Activated CD4-positive, alpha-beta T cell treated with anti-CD3 and anti-CD28 coated beads, Interleukin-2, amount 50 U/mL, for 4 hours (primary cell): ENCODE results near the gene TBC1D23.

ENCODE experiments used
- DNase-seq, 2 experiments: peaks; one replicate each; pipeline ENCODE4 v3.0.0-alpha.2; 2020

The TBC1D23 gene

GRCh38 chr3:100354850-100355249, 94.1 kb downstream of the TBC1D23 start:
- no peak for DNase-seq

- no peak for DNase-seq
These were observed 97.6 kb downstream of the TBC1D23 start for GRCh38 chr3:100358413-100358812.

- no peak for DNase-seq
These were observed 98.2 kb downstream of the TBC1D23 start for GRCh38 chr3:100359035-100359434.

GRCh38 chr3:100360757-100361496, 100.1 kb downstream of the TBC1D23 start:
- no peak for DNase-seq

GRCh38 chr3:100361897-100362296, 101.1 kb downstream of the TBC1D23 start:
- no peak for DNase-seq

GRCh38 chr3:100364421-100364820, 103.6 kb downstream of the TBC1D23 start:
- no peak for DNase-seq

- DNase-seq, result no peak
These were observed 105.6 kb downstream of the TBC1D23 start for GRCh38 chr3:100366424-100366823.

- no peak for DNase-seq
These were observed 107.6 kb downstream of the TBC1D23 start for GRCh38 chr3:100368441-100368840.

- DNase-seq, result no peak
These were observed 110.0 kb downstream of the TBC1D23 start for GRCh38 chr3:100370756-100371155.

- no peak for DNase-seq
These were observed 113.7 kb downstream of the TBC1D23 start for GRCh38 chr3:100374521-100374920.
